Measurements from ENCODE around the gene HIBCH.

Gene HIBCH

DNA sequence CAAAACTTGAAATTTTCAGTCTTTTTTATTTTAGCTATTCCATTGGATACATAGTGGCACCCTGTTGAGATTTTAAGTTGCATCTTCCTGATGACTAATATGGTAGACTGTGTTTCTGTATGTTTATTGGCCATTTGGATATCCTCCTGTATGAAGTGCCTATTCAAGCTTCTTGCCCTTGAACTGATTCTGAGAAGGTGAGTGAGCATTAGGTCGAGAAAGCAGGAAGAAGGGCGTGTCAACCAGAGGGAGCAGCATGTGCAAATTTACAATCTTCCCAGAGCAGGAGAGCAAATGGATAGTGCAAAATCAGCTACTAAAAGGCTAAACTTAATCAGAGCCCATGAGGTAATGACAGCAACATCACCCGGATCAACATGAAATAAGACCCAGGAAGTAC is 32.3 kb upstream of the HIBCH start:
- TF ChIP-seq ZFX (IDR thresholded peaks at IDR 0.05) (no peak), CTCF (conservative IDR thresholded peaks at IDR 0.05) (no peak)
- no peak overlapping the region for H3K27ac ChIP-seq

DNA sequence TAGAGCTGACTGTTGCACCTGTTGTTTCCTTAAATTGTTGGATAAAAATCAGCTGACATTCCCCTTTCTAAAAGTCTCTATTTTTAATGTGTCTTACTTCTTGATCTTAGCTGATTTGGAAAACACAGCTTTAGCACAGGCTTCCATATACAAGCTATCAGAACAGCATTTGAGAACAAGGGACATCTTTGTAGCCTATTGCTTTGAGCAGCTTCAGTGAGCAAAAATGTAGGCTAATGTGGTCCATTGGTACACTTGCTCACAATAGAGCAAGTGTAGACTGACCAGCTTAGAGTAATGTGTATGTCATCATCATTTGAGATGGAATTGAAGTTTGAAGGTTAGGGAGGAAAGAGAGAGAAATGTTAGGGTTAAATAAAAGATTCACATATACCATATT is 30.7 kb upstream of the HIBCH start:
- TF ChIP-seq CTCF (conservative IDR thresholded peaks at IDR 0.05) (no peak), ZFX (IDR thresholded peaks at IDR 0.05) (no peak)
- no peak overlapping the region for H3K27ac ChIP-seq

GRCh38 chr2:190344276-190344827 is 24.7 kb upstream of the HIBCH start:
- peak overlapping the region; percentile 29 for H3K27ac ChIP-seq
- no peak for TF ChIP-seq ZFX (IDR thresholded peaks at IDR 0.05)
- TF ChIP-seq CTCF (conservative IDR thresholded peaks at IDR 0.05), result peak; percentile 35

GRCh38 chr2:190343536-190344275 is 24.1 kb upstream of the HIBCH start, which contains the start of gene INPP1:
Gene INPP1, plus strand, starts transcription at chr2:190343589. Its CDS starts 16,514 bp downstream, at chr2:190360103.
- H3K27ac ChIP-seq, result peak within 1 kb of the TSS; percentile 29
- peak; percentile 20; the same call in 1 of the 2 replicates for TF ChIP-seq ZFX (IDR thresholded peaks at IDR 0.05)
- TF ChIP-seq CTCF (conservative IDR thresholded peaks at IDR 0.05), result no peak

- no peak overlapping the region for H3K27ac ChIP-seq
- TF ChIP-seq CTCF (conservative IDR thresholded peaks at IDR 0.05) (no peak), ZFX (IDR thresholded peaks at IDR 0.05) (no peak)
These were observed 23.5 kb upstream of the HIBCH start for GRCh38 chr2:190343089-190343535.

GRCh38 chr2:190342611-190343010 is 23.0 kb upstream of the HIBCH start:
- TF ChIP-seq ZFX (IDR thresholded peaks at IDR 0.05), result no peak
- no peak overlapping the region for H3K27ac ChIP-seq

- no peak for TF ChIP-seq ZFX (IDR thresholded peaks at IDR 0.05)
- no peak for TF ChIP-seq CTCF (conservative IDR thresholded peaks at IDR 0.05)
- H3K27ac ChIP-seq, result no peak overlapping the region
These were observed 20.7 kb upstream of the HIBCH start for GRCh38 chr2:190340369-190340768.
